Aorta (tissue), 5 donors: ENCODE results near the gene MATN3. TPM values are rescaled to one million over a fixed set of nuclear protein-coding genes. Genes with fewer than 3 reads are reported as not detected.
A peak's percentile ranks its signal among the peaks of the same experiment; 100 is the strongest.

Source experiments
- ATAC-seq: fragments of 200-7000 bp; cut with Tn5 transposase; one replicate; pipeline ENCODE4 v1.9.1; 2022; ENCODE audit warnings: moderate library complexity; ENCODE audit not compliant: low FRiP score
- DNase-seq, 2 donors: peaks; one replicate each; pipeline ENCODE4 v3.0.0-alpha.2; 2020
- H3K27ac ChIP-seq, 2 donors: one replicate each; pipeline ENCODE4 v1.5.1; 2013; ENCODE audit warnings: low read length in 2 of 2, mild to moderate bottlenecking in 2 of 2, moderate library complexity in 2 of 2, control low read depth in 1 of 2, inconsistent platforms in 1 of 2, low read depth in 1 of 2
- H3K27me3 ChIP-seq, 2 donors: one replicate each; pipeline ENCODE4 v1.6.1; 2013; ENCODE audit warnings: control low read depth in 1 of 2, low read length in 1 of 2, mild to moderate bottlenecking in 1 of 2, moderate library complexity in 1 of 2; ENCODE audit not compliant: insufficient read depth in 2 of 2, control insufficient read depth in 1 of 2
- H3K36me3 ChIP-seq, 2 donors: one replicate each; pipeline ENCODE4 v1.6.1; 2013; ENCODE audit warnings: control low read depth in 1 of 2, low read length in 1 of 2, mild to moderate bottlenecking in 1 of 2; ENCODE audit not compliant: insufficient read depth in 2 of 2, control insufficient read depth in 1 of 2
- H3K4me1 ChIP-seq, 2 donors: one replicate each; pipeline ENCODE4 v1.6.1; 2013; ENCODE audit warnings: low read length in 2 of 2, control low read depth in 1 of 2, mild to moderate bottlenecking in 1 of 2, moderate library complexity in 1 of 2; ENCODE audit not compliant: insufficient read depth in 2 of 2, control insufficient read depth in 1 of 2
- H3K4me3 ChIP-seq, 2 donors: one replicate each; pipeline ENCODE4 v1.5.1; 2013; ENCODE audit warnings: low read length in 2 of 2, control low read depth in 1 of 2, mild to moderate bottlenecking in 1 of 2
- H3K9me3 ChIP-seq: one replicate; pipeline ENCODE4 v1.6.1; 2013; ENCODE audit warnings: mild to moderate bottlenecking, low read length; ENCODE audit not compliant: control insufficient read depth
- WGBS, 2 donors: extraction: QIAGEN DNeasy Blood & Tissue Kit; methylation state at CpG; one replicate each; pipeline ENCODE4 v1.1.7; 2013; 5-methylcytosine and 5-hydroxymethylcytosine counted together
- intact Hi-C, 2 donors: fragments of 100-400 bp; cut with DNase I; formaldehyde crosslinking; loops; one replicate each; pipeline versions ENCODE4 v1.14.2 to v1.15.0; 2022
- polyA plus RNA-seq, 2 donors: library from polyadenylated mRNA; stranded (reverse); fragments of 200-250 nt; gene quantifications; one replicate each; pipeline ENCODE4 v1.2.3, GENCODE V29; 2013
- total RNA-seq, 2 donors: library from RNA; stranded (reverse); fragmentation: NEBNext Ultra II Directional; extraction: Animal tissue kit (Norgen Biotek cat#: 25700); gene quantifications; one replicate each; pipeline ENCODE4 v1.2.1, GENCODE V29; 2021
- donor health status: healthy with polysubstance abuse.
- donor health status: Bipolar disorder and iron deficiency.
- donor health status: DM: no; HTN: no; CAD: no.
- donor health status: DM: no; HTN: no; CAD: no.
- donor health status: DM: yes; HTN: yes; CAD: no.

MATN3 gene
- total and polyA plus RNA-seq, 4 donors, result 0.13 to 1.9 (median 1.7) TPM

- 6 to 8% methylated on average over 3 of the region's 3 CpGs for WGBS, 2 donors
- H3K36me3 ChIP-seq, result peaks cover 2 to 7% of the 10 kb centered on the region in 2 donors
- intact Hi-C loops, result no loop called here
- ATAC-seq, result peak; percentile 60
- H3K9me3 ChIP-seq, result no peaks in the 10 kb centered on the region
- H3K4me1 ChIP-seq, result no peaks in the 10 kb centered on the region
- peak overlapping the region in 1 of 2 donors; percentile 10 for H3K4me3 ChIP-seq
- no peak for DNase-seq
- H3K27ac ChIP-seq, result peak overlapping the region; percentile 49 to 68
- H3K27me3 ChIP-seq, result no peaks in the 10 kb centered on the region
These were observed 15.4 kb upstream of the MATN3 start for GRCh38 chr2:20027705-20028434.

- peaks cover 2 to 7% of the 10 kb centered on the region in 2 donors for H3K36me3 ChIP-seq
- H3K27me3 ChIP-seq, result no peaks in the 10 kb centered on the region
- no peaks in the 10 kb centered on the region for H3K9me3 ChIP-seq
- WGBS, 2 donors, result 20 to 32% methylated on average over 4 of the region's 4 CpGs
- H3K4me3 ChIP-seq, result no peak overlapping the region
- no peak for DNase-seq
- peak; percentile 41 for ATAC-seq
- intact Hi-C loops, result no loop called here
- H3K27ac ChIP-seq, result peak overlapping the region; percentile 49 to 68
- H3K4me1 ChIP-seq, result no peaks in the 10 kb centered on the region
These were observed 14.8 kb upstream of the MATN3 start for GRCh38 chr2:20027260-20027677.

GRCh38 chr2:20025065-20025786 lies 12.8 kb upstream of the MATN3 start:
- H3K27ac ChIP-seq, result no peak overlapping the region
- no peaks in the 10 kb centered on the region for H3K4me1 ChIP-seq
- ATAC-seq, result no peak
- peaks cover 2 to 3% of the 10 kb centered on the region in 2 donors for H3K36me3 ChIP-seq
- no peak overlapping the region for H3K4me3 ChIP-seq
- H3K27me3 ChIP-seq, result no peaks in the 10 kb centered on the region
- intact Hi-C loops, result no loop called here
- no peaks in the 10 kb centered on the region for H3K9me3 ChIP-seq
- DNase-seq, result no peak
- WGBS, 2 donors, result 91 to 96% methylated on average over 3 of the region's 3 CpGs

GRCh38 chr2:20023688-20024087 lies 11.2 kb upstream of the MATN3 start:
- no peak for ATAC-seq
- H3K27ac ChIP-seq, result no peak overlapping the region
- WGBS, 2 donors, result 95% methylated on average over 4 of the region's 4 CpGs
- H3K27me3 ChIP-seq, result no peaks in the 10 kb centered on the region
- H3K9me3 ChIP-seq, result no peaks in the 10 kb centered on the region
- no peak overlapping the region for H3K4me3 ChIP-seq
- H3K4me1 ChIP-seq, result no peaks in the 10 kb centered on the region
- H3K36me3 ChIP-seq, result peaks cover under 1 to 3% of the 10 kb centered on the region in 2 donors
- intact Hi-C loops, result no loop called here
- no peak for DNase-seq

- H3K36me3 ChIP-seq, result no peaks in the 10 kb centered on the region
These were observed 9.0 kb upstream of the MATN3 start for GRCh38 chr2:20021405-20022009.

GRCh38 chr2:20019747-20020146 lies 7.3 kb upstream of the MATN3 start:
- no peak for DNase-seq
- H3K9me3 ChIP-seq, result no peaks in the 10 kb centered on the region
- no peak overlapping the region for H3K4me3 ChIP-seq
- H3K27me3 ChIP-seq, result no peaks in the 10 kb centered on the region
- intact Hi-C loops, result no loop called here
- H3K4me1 ChIP-seq, result no peaks in the 10 kb centered on the region
- H3K36me3 ChIP-seq, result no peaks in the 10 kb centered on the region
- no peak for ATAC-seq
- no peak overlapping the region for H3K27ac ChIP-seq
- WGBS, 2 donors, result 78 to 86% methylated on average over 4 of the region's 4 CpGs

More at GRCh38 chr2:20021405-20022009, 9.0 kb upstream of the MATN3 start:
- intact Hi-C loops, result no loop called here
- 83 to 92% methylated on average over 3 of the region's 3 CpGs for WGBS, 2 donors
- DNase-seq (no peak), ATAC-seq (no peak)
- Histone ChIP-seq H3K4me1 (no peaks in the 10 kb centered on the region), H3K27me3 (no peaks in the 10 kb centered on the region), H3K9me3 (no peaks in the 10 kb centered on the region), H3K4me3 (no peak overlapping the region), H3K27ac (no peak overlapping the region)

GRCh38 chr2:20018601-20019152 lies 6.2 kb upstream of the MATN3 start:
- H3K36me3 ChIP-seq, result no peaks in the 10 kb centered on the region
- ATAC-seq (no peak), DNase-seq (no peak)
- H3K9me3 ChIP-seq, result no peaks in the 10 kb centered on the region
- no peaks in the 10 kb centered on the region for H3K27me3 ChIP-seq
- no peaks in the 10 kb centered on the region for H3K4me1 ChIP-seq
- no peak overlapping the region for H3K27ac ChIP-seq
- H3K4me3 ChIP-seq, result no peak overlapping the region
- intact Hi-C loops, result no loop called here
- WGBS, 2 donors, result 91 to 92% methylated on average over 2 of the region's 2 CpGs

GRCh38 chr2:20016346-20016745 lies 3.9 kb upstream of the MATN3 start:
- intact Hi-C loops, result loop anchor here in 1 of 2 donors (1.0 kb wide), 1 partner anchor 81 kb away; no protein-coding TSS in a partner anchor

More at GRCh38 chr2:20016346-20016745, 3.9 kb upstream of the MATN3 start:
- Histone ChIP-seq H3K36me3 (no peaks in the 10 kb centered on the region), H3K27ac (no peak overlapping the region), H3K4me3 (no peak overlapping the region), H3K9me3 (no peaks in the 10 kb centered on the region), H3K4me1 (no peaks in the 10 kb centered on the region), H3K27me3 (no peaks in the 10 kb centered on the region)
- no peak for DNase-seq
- ATAC-seq, result no peak
